GM18909 (cell line): ENCODE results near the gene EFNB1.

Experiments used
- ATAC-seq: cut with Tn5 transposase; IDR thresholded peaks from one replicate; pipeline ENCODE4 v1.9.1; 2021; ENCODE audit warnings: mild to moderate bottlenecking; ENCODE audit not compliant: unreplicated experiment, poor library complexity

Gene EFNB1

DNA sequence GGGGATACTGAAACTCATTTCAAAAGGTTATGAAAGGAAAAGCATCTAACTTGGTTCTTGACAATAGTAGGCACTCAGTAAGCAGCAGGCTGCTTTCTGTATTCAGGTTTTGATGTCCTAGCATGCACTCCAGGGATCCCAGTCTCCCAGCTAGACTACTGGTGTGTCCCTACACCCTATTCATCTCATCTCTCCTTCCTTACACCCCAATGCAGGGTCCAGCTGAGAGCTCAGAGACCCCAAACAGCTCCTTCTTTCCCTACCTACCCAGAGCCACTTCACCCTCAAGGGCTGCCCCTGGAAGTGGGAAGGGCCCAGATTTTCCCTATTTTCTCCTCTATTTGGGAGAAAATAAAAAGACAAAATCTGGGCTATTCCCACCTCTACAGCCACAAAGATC is 1.6 kb upstream of the EFNB1 start:
- no peak for ATAC-seq

GRCh38 chrX:68827848-68828624 is 785 bp upstream of the EFNB1 start:
- peak; percentile 46 for ATAC-seq

DNA sequence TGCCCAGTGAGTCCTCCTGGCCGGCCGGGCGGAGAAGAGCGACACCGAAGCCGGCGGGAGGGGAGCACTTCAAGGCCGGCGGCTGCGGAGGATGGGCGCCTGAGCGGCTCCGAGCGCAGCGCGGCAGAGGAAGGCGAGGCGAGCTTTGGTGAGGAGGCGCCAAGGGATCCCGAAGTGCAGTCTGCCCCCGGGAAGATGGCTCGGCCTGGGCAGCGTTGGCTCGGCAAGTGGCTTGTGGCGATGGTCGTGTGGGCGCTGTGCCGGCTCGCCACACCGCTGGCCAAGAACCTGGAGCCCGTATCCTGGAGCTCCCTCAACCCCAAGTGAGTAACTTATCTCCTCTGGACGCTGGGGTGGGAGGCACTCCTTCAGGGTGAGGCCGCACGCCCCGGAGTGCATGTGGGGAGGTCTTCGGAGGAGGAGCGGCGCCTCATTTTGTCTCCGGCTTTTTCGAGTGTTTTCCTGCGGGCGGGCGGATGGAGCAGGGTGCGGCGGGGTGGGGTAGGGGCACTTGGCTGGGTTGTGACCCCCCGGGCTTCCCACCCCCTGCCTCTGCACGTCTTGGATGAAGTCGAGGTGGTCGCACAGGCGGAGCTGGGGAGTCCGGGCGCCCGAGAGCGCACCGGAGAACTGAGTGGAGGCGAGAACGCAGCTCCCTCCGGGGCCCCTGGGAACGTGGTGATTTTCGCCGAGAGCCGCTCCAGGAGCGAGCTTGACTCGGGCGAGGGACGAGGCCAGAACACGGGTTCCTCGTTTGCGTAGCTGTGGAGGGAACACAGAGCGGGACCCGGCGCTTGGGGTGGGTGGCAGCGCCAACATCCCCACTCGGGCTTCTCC is 979 bp downstream of the EFNB1 start:
- ATAC-seq = no peak

DNA sequence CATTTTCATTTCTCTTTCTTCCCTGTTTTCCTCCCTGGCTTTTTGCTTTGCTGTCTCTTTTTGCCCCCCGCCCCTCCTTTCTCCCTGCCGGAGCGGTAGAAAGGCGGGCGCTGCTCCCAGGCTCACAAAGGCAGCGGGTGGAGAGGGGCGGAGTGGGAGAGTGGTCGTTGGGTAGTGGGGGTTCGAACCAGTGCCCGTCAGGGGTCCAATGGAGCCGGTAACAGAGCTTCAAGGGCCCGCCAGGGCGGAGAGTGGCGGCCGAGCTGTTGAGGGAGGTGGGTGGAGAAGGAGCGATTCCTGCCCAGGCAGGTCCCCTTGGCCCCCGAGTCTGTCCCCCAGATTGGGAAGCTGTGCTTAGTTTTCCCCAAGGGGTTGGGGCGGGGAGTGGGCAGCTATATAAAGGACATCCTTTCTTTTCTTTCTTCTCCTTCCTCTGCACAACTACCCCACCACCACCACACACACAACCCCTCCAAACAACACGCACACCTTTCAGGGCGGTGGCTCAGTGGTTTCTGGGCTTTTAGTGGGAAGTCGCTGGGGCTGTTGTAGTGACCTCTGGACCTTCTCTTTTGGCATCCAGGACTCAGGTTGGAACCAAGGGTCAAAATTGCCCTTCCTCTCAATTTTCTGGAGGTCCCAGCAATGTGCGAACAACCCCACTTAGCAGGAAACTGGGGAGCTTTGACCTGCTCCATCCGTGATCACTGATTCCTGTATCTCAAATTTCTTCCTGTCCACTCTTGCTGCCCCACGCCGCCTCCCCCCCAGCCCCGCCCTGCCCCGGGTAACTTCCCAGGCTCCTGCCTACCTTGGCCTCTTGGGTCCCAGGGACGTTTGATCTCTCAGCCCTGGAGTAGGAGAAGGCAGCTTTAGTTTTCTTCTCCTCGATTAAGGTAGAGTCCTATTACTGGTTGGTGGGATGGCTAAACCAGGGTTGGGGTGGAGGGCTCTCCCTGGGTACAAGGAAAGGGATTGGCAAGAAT is 1.9 kb downstream of the EFNB1 start:
- ATAC-seq = no peak

- ATAC-seq = no peak
These were observed 2.7 kb downstream of the EFNB1 start for GRCh38 chrX:68831405-68832100.

DNA sequence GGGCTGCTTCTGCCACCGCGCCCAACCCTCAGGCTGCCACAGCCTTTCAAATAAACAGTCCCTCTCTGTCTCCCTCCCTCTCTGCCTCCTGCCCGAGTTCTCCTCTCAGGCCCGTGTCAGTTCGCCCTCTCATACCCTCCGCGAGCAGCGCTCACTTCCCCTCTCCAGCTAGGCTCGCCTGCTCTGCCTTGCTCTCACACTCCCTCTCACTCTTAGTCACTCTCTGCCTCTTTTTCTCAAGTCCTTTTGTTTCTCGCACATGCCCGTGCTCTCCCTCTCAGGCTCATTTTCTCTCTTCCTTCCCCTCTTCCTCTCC is 3.2 kb downstream of the EFNB1 start:
- peak; percentile 43 for ATAC-seq

DNA sequence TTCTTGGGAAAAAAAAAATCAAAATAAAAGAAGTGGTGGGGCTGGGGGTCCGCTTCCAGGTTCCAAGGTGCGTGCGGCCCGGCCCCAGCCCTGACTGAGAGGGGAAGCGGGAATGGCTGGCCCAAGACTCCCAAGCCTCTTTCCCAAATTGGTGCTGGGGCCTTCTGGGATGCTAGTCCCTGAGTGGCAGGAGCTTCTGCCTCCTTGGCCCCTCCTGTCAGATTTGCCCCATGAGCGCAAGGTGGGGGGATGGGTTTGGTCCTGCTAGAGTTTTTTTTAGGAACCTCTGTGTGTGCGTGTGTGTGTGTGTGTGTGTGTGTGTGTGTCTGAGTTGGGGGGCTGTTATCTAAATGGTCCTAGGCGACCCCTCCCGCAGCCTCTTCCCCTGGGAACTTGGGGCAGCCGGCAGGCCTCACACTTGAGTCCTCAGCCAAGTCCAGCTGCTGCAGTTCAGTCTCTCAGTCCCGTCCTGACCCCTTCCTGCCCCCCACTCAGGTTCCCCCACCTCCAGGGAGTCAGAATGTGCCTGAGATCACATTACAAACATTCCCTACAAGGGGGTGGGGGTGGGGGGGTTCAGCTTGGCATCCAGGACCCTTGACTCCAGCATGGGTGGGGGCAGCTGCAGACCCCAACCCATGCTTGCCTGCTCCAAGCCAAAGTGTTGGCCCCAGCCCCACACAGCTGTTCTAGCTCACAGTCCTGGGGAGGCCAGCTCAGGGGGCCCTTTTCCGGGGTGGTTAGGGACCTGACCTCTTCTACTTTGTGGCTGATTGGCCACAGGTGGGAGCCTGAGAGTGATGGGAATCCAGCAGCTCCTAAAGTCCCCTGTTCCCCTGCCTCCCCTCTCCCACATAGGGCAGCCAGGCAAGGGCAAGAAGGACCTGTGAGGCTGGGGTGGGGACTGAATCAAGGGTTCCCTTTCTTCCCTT is 4.0 kb downstream of the EFNB1 start:
- ATAC-seq = no peak

DNA sequence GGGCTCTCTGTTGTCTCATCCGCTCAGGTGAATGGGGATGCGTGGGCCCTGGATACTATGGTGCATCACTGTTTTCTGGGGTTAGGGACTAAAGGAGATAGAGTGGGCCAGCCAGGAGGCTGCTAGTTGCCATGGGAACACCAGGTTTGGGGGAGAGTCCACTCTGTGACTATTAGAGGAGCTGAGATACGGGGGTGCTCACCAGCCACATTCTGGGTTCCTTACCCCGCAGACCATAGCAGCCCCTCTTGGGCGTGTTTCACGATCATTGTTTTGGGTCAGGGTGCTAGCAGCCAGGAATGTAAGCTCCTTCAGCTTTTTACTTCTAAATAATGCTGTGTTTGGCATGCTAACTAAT is 4.6 kb downstream of the EFNB1 start:
- no peak for ATAC-seq

GRCh38 chrX:68833855-68834331 is 5.1 kb downstream of the EFNB1 start:
- ATAC-seq = no peak

DNA sequence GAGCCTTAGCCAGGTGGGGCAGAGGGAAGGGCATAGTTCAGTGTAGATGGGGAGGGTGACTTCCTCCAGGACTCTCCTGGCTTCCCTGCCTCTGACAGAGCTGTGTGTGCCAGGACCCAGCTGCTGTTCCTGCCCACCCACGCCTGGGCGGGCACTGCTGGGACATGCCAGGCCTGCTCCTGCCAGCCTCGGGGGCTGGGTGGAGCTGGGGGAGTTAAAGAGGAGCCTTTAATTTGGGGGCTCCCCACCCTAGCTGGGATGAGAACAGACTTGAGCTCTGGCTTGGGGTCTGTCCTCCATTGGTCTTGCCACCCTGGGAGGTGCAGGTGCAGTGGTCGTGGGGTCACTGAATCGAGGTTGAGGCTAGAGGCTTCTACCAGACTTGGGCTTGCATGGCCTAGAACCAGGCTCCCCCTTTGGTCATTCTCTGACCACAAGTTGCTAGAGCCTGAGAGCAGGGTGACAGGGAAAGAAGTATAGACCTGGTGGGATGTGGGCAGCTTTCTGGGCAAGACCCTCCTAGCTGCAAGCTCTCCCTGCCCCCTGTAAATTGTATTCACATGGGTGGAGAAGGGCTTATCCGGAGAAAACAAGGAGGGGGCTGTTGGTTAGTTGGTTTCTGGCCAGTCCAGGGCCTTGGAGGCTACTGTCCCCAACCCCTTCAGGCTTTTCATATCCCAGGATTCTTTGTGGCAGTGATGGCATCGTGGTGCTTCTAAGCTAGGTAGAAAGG is 5.7 kb downstream of the EFNB1 start:
- no peak for ATAC-seq

DNA sequence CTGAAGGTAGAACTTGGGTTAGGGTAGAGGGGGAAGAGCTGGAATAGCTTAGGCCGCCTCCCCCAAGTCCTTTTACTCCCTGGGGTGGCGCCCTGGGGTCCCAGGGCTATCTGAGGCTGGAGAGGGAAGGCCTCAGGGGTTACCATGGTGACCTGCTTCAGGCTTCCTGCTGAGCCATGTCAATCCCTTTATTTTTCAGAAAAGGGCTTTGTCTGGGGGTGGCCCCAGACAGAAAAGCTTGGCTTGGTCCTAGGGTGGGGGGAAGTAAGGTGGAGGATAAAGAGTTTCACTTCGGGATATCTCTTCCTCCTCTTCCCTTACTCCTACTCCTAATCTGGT is 6.3 kb downstream of the EFNB1 start:
- no peak for ATAC-seq

- no peak for ATAC-seq
These were observed 6.6 kb downstream of the EFNB1 start for GRCh38 chrX:68835468-68835867.

DNA sequence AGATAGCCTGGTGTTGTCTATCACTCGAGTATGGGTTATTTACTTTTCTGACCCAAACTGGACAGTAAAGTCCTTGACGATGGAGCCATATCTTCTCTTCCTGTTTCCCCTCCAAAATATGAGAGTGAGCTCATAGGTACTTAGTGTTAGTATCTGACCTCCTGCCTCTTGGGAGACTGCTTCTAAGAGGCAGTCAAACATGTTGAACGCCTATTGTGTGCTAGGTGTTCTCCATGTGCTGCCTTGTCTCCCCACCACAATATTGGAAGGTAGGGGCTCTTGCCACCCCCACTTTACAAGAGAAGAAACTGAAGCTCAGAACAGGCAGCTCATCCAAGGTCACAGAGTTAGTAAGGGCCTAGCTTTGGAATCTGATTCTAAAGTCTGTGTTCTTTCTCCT is 8.3 kb downstream of the EFNB1 start:
- ATAC-seq = no peak

DNA sequence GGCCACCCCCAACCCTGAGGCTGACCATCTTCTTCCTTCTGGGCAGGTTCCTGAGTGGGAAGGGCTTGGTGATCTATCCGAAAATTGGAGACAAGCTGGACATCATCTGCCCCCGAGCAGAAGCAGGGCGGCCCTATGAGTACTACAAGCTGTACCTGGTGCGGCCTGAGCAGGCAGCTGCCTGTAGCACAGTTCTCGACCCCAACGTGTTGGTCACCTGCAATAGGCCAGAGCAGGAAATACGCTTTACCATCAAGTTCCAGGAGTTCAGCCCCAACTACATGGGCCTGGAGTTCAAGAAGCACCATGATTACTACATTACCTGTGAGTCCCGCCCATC is 9.7 kb downstream of the EFNB1 start:
- no peak for ATAC-seq

- no peak for ATAC-seq
These were observed 10.9 kb downstream of the EFNB1 start for GRCh38 chrX:68839771-68840170.

- ATAC-seq = no peak
These were observed 11.4 kb downstream of the EFNB1 start for GRCh38 chrX:68840256-68840655.

GRCh38 chrX:68841251-68842049 is 12.6 kb downstream of the EFNB1 start:
- no peak for ATAC-seq

DNA sequence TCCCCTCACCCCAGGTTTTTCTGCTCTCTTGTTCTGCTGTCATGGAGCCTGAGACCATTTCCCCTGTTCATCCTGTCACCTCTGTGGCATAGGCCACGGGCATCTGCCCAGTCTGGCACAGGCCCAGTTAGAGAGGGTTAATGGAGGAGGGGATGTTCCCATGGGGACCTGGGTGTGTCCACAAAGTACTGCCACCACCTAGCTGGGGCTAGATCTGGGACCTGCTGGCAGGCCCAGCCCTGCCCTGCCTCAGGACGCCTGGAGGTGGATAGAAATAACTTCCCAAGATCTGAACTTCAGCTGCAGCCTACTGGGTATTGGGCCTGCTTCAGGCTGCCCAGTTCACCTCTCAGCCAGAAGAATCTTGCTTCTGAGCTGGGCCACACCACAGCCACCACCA is 13.5 kb downstream of the EFNB1 start:
- ATAC-seq = no peak
